DOHH2 (cell line): ENCODE measurements around the gene DHRS1.

Experiments used
- EZH2phosphoT487 ChIP-seq: fragments of 200-600 bp; sonication (generic); IDR thresholded peaks from 2 replicates; pipeline ENCODE4 v1.6.1; 2017; ENCODE audit warnings: borderline replicate concordance, mild to moderate bottlenecking, antibody characterized with exemption, low read length, moderate library complexity, mixed read lengths
- TF ChIP-seq, protein P1 (sequence below): fragments of 200-600 bp; sonication (generic); IDR thresholded peaks from one replicate; pipeline ENCODE4 v1.5.1; 2014; ENCODE audit warnings: antibody characterized with exemption, mild to moderate bottlenecking, low read depth, low read length; ENCODE audit not compliant: poor library complexity, severe bottlenecking

GRCh38 chr14:24315807-24316596, 16.4 kb upstream of the DHRS1 start:
- TF ChIP-seq, protein P1, sequence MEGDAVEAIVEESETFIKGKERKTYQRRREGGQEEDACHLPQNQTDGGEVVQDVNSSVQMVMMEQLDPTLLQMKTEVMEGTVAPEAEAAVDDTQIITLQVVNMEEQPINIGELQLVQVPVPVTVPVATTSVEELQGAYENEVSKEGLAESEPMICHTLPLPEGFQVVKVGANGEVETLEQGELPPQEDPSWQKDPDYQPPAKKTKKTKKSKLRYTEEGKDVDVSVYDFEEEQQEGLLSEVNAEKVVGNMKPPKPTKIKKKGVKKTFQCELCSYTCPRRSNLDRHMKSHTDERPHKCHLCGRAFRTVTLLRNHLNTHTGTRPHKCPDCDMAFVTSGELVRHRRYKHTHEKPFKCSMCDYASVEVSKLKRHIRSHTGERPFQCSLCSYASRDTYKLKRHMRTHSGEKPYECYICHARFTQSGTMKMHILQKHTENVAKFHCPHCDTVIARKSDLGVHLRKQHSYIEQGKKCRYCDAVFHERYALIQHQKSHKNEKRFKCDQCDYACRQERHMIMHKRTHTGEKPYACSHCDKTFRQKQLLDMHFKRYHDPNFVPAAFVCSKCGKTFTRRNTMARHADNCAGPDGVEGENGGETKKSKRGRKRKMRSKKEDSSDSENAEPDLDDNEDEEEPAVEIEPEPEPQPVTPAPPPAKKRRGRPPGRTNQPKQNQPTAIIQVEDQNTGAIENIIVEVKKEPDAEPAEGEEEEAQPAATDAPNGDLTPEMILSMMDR, result no peak
- TF ChIP-seq EZH2phosphoT487, result no peak
